ENCODE measurements around the gene RNF152.

Gene RNF152

DNA sequence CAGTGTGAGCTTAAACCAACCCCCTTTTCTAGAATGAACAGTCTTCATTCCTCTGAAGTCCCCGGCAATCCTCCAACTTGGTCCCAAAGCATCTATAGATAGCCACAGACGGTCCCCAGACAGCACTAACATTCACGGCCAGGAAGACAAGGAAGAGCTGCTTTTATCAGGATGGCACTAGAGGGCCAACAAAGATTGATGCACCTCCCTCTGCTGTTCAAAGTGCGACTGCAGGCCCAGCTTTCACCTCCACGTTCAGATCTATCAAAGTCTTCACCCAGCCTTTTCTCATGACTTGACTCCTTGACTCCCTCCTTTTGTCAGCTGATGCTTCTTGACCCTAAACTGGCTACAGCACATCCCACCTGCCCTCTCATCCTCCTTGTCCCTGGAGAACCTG, 54.3 kb downstream of the RNF152 start:
- no peak overlapping the region for H3K4me3 ChIP-seq (ENCODE audit: low read depth, low read length)
- no peak for DNase-seq (ENCODE audit: low read depth)
- TF ChIP-seq, protein P1, sequence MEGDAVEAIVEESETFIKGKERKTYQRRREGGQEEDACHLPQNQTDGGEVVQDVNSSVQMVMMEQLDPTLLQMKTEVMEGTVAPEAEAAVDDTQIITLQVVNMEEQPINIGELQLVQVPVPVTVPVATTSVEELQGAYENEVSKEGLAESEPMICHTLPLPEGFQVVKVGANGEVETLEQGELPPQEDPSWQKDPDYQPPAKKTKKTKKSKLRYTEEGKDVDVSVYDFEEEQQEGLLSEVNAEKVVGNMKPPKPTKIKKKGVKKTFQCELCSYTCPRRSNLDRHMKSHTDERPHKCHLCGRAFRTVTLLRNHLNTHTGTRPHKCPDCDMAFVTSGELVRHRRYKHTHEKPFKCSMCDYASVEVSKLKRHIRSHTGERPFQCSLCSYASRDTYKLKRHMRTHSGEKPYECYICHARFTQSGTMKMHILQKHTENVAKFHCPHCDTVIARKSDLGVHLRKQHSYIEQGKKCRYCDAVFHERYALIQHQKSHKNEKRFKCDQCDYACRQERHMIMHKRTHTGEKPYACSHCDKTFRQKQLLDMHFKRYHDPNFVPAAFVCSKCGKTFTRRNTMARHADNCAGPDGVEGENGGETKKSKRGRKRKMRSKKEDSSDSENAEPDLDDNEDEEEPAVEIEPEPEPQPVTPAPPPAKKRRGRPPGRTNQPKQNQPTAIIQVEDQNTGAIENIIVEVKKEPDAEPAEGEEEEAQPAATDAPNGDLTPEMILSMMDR (IDR thresholded peaks at IDR 0.05; ENCODE audit: insufficient read depth, low read depth, low read length, missing control alignments) = no peak

DNA sequence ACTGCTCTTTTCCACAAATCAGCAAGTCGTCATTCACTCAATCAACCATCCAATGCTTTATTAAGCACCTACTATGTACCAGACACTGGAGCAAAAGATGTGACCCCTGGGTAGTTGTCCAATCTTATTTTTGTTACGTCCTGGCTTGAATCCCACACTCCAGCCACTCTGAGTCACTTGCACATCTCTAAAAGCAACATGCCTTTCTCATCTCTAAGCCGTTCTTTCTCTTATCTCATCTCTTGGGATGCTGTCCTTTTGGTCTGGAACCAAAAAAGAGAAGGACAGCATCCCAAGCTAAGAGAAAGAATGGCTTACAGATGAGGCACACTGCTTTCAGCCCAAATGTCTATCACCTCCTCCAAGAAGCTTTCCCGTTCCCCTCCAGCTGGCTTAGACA, 58.8 kb downstream of the RNF152 start:
- TF ChIP-seq, protein P1 (IDR thresholded peaks at IDR 0.05; ENCODE audit: insufficient read depth, low read depth, low read length, missing control alignments) = no peak
- no peak for DNase-seq (ENCODE audit: low read depth)
- no peak overlapping the region for H3K4me3 ChIP-seq (ENCODE audit: low read depth, low read length)

DNA sequence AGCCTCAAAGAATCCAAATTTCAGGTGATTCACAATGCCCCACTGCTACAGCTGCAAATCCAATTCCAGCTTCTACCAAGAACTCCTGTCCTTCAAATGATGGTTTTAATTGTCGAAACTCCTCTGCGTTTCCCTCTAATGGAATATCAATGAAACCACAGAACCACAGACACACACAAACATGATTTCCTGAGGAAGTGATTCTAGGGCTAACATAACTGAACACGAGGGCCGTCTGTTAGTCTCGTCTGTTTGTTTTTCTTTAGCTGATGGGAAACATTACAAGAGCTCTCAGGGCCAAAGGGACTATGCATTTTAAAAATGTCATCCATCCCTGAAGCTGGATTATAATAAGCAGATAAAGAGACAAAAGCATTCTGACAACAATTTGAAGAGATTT, 59.4 kb downstream of the RNF152 start:
- TF ChIP-seq, protein P1 (IDR thresholded peaks at IDR 0.05; ENCODE audit: insufficient read depth, low read depth, low read length, missing control alignments) = no peak
- peak; percentile 29 for DNase-seq (ENCODE audit: low read depth)
- no peak overlapping the region for H3K4me3 ChIP-seq (ENCODE audit: low read depth, low read length)

DNA sequence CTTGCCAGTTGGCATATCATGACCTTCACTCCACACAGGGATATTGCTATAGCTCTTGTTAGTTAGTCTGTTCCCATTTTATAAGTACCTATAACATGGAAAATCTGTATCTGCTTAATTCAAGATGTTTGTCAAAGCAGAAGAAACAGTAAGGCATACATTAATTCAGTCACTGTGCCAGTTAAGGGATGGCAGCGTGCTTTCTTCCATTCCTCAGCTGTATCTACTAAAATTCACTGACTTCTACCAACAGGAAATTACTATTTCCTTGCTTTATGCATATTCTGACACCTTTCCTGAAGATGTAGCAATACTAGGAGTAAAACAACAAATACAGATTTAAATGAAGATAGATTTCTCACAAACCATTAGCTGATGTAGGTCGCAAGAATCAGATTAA, 59.9 kb downstream of the RNF152 start:
- no peak for DNase-seq (ENCODE audit: low read depth)
- TF ChIP-seq, protein P1 (IDR thresholded peaks at IDR 0.05; ENCODE audit: insufficient read depth, low read depth, low read length, missing control alignments) = no peak
- no peak overlapping the region for H3K4me3 ChIP-seq (ENCODE audit: low read depth, low read length)

DNA sequence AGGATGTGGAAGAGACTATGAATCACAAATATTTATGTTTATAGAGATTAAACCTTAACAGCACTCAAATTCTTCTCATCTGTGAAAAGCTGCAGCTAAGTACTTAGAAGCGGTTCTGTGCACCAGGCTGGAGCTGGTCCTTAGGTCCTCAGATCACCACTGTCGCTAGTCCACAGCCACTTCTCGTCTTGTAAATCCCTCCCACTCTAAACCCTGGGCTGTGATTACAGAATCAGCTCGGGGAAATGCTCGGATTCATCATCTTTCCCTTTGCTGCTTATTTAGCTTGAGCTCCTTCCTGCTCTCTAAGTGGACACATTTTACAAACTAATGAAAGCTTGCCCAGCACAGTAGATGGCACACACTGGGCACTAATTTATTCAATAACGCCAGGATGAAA, 61.7 kb downstream of the RNF152 start:
- TF ChIP-seq, protein P1 (IDR thresholded peaks at IDR 0.05; ENCODE audit: insufficient read depth, low read depth, low read length, missing control alignments) = no peak
- DNase-seq (ENCODE audit: low read depth) = no peak
- no peak overlapping the region for H3K4me3 ChIP-seq (ENCODE audit: low read depth, low read length)

DNA sequence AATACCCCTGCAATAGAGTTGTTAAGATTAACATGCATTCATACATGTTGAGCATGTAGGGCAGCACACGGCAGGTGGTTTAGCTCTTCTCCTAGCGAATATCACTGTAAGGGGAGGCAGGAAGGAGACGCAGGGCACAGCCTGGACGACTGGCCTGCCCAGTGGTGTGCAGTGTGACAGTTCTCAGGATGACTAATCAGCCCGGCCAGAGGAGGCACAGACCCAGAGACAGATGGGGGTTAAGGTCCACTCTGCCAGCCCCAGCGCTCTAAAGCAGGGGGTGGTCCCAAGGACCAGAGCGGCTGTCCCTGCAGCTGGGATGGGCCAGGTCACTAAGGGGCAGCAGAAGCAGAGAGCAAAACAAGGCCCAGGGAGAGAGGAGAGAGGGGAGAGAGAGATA, 63.7 kb downstream of the RNF152 start:
- no peak for DNase-seq (ENCODE audit: low read depth)
- TF ChIP-seq, protein P1 (IDR thresholded peaks at IDR 0.05; ENCODE audit: insufficient read depth, low read depth, low read length, missing control alignments) = no peak
- H3K4me3 ChIP-seq (ENCODE audit: low read depth, low read length) = no peak overlapping the region

DNA sequence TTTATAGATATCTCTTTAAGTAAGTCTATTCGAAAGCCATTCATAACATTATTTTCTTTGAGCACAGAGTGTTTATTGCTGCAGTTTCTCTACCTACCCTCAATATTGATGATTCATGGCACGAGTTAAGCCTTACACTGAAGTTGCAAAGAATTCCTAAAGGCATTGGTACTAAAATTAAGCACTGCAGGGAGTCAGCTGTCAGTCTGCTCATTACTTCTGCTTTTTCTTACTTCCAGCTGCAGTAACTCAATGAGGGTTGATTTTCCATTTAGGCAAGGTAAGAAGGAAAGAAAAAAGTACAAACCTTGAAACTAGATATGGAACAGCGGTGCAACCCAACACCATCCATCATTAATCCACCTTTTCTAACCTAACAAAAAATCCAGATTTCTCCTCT, 65.2 kb downstream of the RNF152 start:
- TF ChIP-seq, protein P1 (IDR thresholded peaks at IDR 0.05; ENCODE audit: insufficient read depth, low read depth, low read length, missing control alignments) = no peak
- no peak overlapping the region for H3K4me3 ChIP-seq (ENCODE audit: low read depth, low read length)
- DNase-seq (ENCODE audit: low read depth) = no peak
